HL-60/S4 treated with phorbol 12-myristate 13-acetate at 8.2 ng/mL for 4 days and 3 days (cell line): ENCODE results near the gene SELENON.

Experiments used
- in situ Hi-C: fragments of 300-500 bp; cut with MboI; formaldehyde crosslinking; loops from 2 replicates; pipeline ENCODE4 v1.15.0; 2022; ENCODE audit warnings: low sequenced_read_pairs

Gene SELENON

GRCh38 chr1:25792115-25792514 is 7.9 kb upstream of the SELENON start:
- in situ Hi-C loops = no loop called here

- in situ Hi-C loops = no loop called here
Measured at GRCh38 chr1:25793585-25794170, 6.3 kb upstream of the SELENON start.

- in situ Hi-C loops = no loop called here
Measured at GRCh38 chr1:25794325-25794724, 5.7 kb upstream of the SELENON start.

- in situ Hi-C loops = no loop called here
Measured at GRCh38 chr1:25795211-25795610, 4.8 kb upstream of the SELENON start.

GRCh38 chr1:25795946-25796810 is 3.8 kb upstream of the SELENON start:
- in situ Hi-C loops = no loop called here

- in situ Hi-C loops = no loop called here
Measured at GRCh38 chr1:25796811-25797458, 3.1 kb upstream of the SELENON start.

GRCh38 chr1:25797939-25798338 is 2.1 kb upstream of the SELENON start:
- in situ Hi-C loops = no loop called here

GRCh38 chr1:25798666-25799351 is 1.2 kb upstream of the SELENON start:
- in situ Hi-C loops = no loop called here

GRCh38 chr1:25799352-25799934 is 550 bp upstream of the SELENON start:
- in situ Hi-C loops = no loop called here

GRCh38 chr1:25800703-25801377 is 847 bp downstream of the SELENON start:
- in situ Hi-C loops = no loop called here

GRCh38 chr1:25802915-25803314 is 2.9 kb downstream of the SELENON start:
- in situ Hi-C loops = no loop called here

- in situ Hi-C loops = no loop called here
Measured at GRCh38 chr1:25803368-25803767, 3.4 kb downstream of the SELENON start.

- in situ Hi-C loops = no loop called here
Measured at GRCh38 chr1:25804244-25804963, 4.4 kb downstream of the SELENON start.

GRCh38 chr1:25804964-25805862 is 5.2 kb downstream of the SELENON start:
- in situ Hi-C loops = no loop called here

- in situ Hi-C loops = no loop called here
Measured at GRCh38 chr1:25805863-25806225, 5.9 kb downstream of the SELENON start.

- in situ Hi-C loops = no loop called here
Measured at GRCh38 chr1:25806418-25806817, 6.4 kb downstream of the SELENON start.

GRCh38 chr1:25807480-25808390 is 7.7 kb downstream of the SELENON start:
- in situ Hi-C loops = no loop called here
